HCT116 (cell line): Measurements from ENCODE around the gene HOMER3. TPM values are rescaled to one million over a fixed set of nuclear protein-coding genes. Genes with fewer than 3 reads are reported as not detected.

Experiments
- ATAC-seq: fragments of 200-7000 bp; cut with Tn5 transposase; 2 replicates; pipeline ENCODE4 v1.9.1; 2020; ENCODE audit warnings: mild to moderate bottlenecking, moderate library complexity
- BruUV-seq: library from RNA; stranded (reverse); fragments of 400-500 nt; replicated peaks from 2 replicates; lab custom pipeline; 2021; lab: Mats Ljungman, UMichigan
- CTCF ChIA-PET: fragments of 300-600 bp; sonication (Branson Sonifier 250); formaldehyde crosslinking; loops from one replicate; lab custom pipeline; 2021; ENCODE audit warnings: antibody characterized with exemption; lab: Charles Lee
- POLR2A ChIA-PET: fragments of 300-600, 350-600 bp; sonication (Branson Sonifier 250); formaldehyde crosslinking; loops from one replicate; lab custom pipeline; 2021; ENCODE audit warnings: antibody characterized with exemption; lab: Charles Lee
- RAD21 ChIA-PET, 2 experiments: fragments of 300-600 bp; sonication (Branson Sonifier 250); formaldehyde crosslinking; loops; one replicate each; lab custom pipeline; 2023; ENCODE audit warnings: low total read pairs in 2 of 2; ENCODE audit not compliant: uncharacterized antibody in 2 of 2, unreplicated experiment in 2 of 2, low non-redundant PET in 1 of 2; lab: Charles Lee
- DNase-seq: peaks from one replicate; pipeline ENCODE4 v3.0.0-alpha.2; 2010; ENCODE audit warnings: low read depth, low spot score
- H2AFZ ChIP-seq: fragments of 200-600 bp; shearing (Covaris generic), sonication (generic); 2 replicates; pipeline ENCODE4 v1.6.1; 2017; ENCODE audit warnings: low read depth, mixed run types, mixed read lengths, antibody characterized with exemption, low read length; ENCODE audit not compliant: poor library complexity, severe bottlenecking
- H3K27ac ChIP-seq: 2 replicates; pipeline ENCODE4 v1.5.1; 2012; ENCODE audit warnings: low read depth, low read length
- H3K27me3 ChIP-seq: fragments of 200-600 bp; sonication (generic); 2 replicates; pipeline ENCODE4 v1.6.1; 2016; ENCODE audit warnings: mixed run types, low read length, mixed read lengths; ENCODE audit not compliant: insufficient read depth
- H3K36me3 ChIP-seq, 2 experiments: fragments of 200-500 bp in 1 of 2; fragments of 200-600 bp in 1 of 2; sonication (Bioruptor generic) in 1 of 2; sonication (generic) in 1 of 2; 2 replicates each; pipeline versions ENCODE4 v1.5.1 to v1.6.1; 2014 to 2016; ENCODE audit warnings: low read length in 2 of 2, inconsistent platforms in 1 of 2, mixed read lengths in 1 of 2, mixed run types in 1 of 2; ENCODE audit not compliant: insufficient read depth in 2 of 2, control insufficient read depth in 1 of 2
- H3K4me1 ChIP-seq, 2 experiments: fragments of 200-600 bp in 1 of 2; sonication (generic) in 1 of 2; 2 replicates each; pipeline versions ENCODE4 v1.5.1 to v1.6.1; 2012 to 2017; ENCODE audit warnings: low read length in 2 of 2, inconsistent platforms in 1 of 2, mild to moderate bottlenecking in 1 of 2, mixed read lengths in 1 of 2, mixed run types in 1 of 2, moderate library complexity in 1 of 2; ENCODE audit not compliant: insufficient read depth in 2 of 2, control insufficient read depth in 1 of 2
- H3K4me2 ChIP-seq: fragments of 200-600 bp; sonication (generic); 2 replicates; pipeline ENCODE4 v1.6.1; 2017; ENCODE audit warnings: mixed run types, low read length, mixed read lengths
- H3K4me3 ChIP-seq, 2 experiments: fragments of 200-600 bp in 1 of 2; sonication (generic) in 1 of 2; replicated peaks in 1 of 2; 2 replicates each; pipeline ENCODE4 v1.5.1; 2011 to 2016; ENCODE audit warnings: low read length in 2 of 2, control low read depth in 1 of 2, low read depth in 1 of 2, mild to moderate bottlenecking in 1 of 2, mixed read lengths in 1 of 2, mixed run types in 1 of 2
- H3K79me2 ChIP-seq: fragments of 200-600 bp; sonication (generic); 2 replicates; pipeline ENCODE4 v1.6.1; 2017; ENCODE audit warnings: mild to moderate bottlenecking, mixed run types, low read length, moderate library complexity, mixed read lengths; ENCODE audit not compliant: insufficient read depth
- H3K9ac ChIP-seq: fragments of 200-600 bp; sonication (generic); 2 replicates; pipeline ENCODE4 v1.6.1; 2016; ENCODE audit warnings: low read length, mixed read lengths
- H3K9me2 ChIP-seq: fragments of 200-600 bp; sonication (generic), shearing (Covaris generic); 2 replicates; pipeline ENCODE4 v1.6.1; 2017; ENCODE audit warnings: mixed run types, mild to moderate bottlenecking, moderate library complexity; ENCODE audit not compliant: insufficient read depth
- H3K9me3 ChIP-seq, 2 experiments: fragments of 200-500 bp in 1 of 2; fragments of 200-600 bp in 1 of 2; sonication (Bioruptor generic) in 1 of 2; sonication (generic) in 1 of 2; 2 replicates each; pipeline ENCODE4 v1.6.1; 2014 to 2017; ENCODE audit warnings: low read length in 2 of 2, mixed read lengths in 2 of 2, inconsistent platforms in 1 of 2, low read depth in 1 of 2, mild to moderate bottlenecking in 1 of 2, mixed run types in 1 of 2, moderate library complexity in 1 of 2; ENCODE audit not compliant: control insufficient read depth in 1 of 2, insufficient read depth in 1 of 2
- H4K20me1 ChIP-seq: fragments of 200-600 bp; sonication (generic), shearing (Covaris generic); 2 replicates; pipeline ENCODE4 v1.6.1; 2017; ENCODE audit warnings: mixed run types, mild to moderate bottlenecking, moderate library complexity; ENCODE audit not compliant: insufficient read depth
- CEBPB ChIP-seq: IDR thresholded peaks from 2 replicates; pipeline ENCODE4 v1.6.1; 2012; ENCODE audit warnings: low read depth
- EGR1 ChIP-seq: IDR thresholded peaks from 2 replicates; pipeline ENCODE4 v1.6.1; 2012; ENCODE audit warnings: low read depth
- ELF1 ChIP-seq: IDR thresholded peaks from 2 replicates; pipeline ENCODE4 v1.6.1; 2012; ENCODE audit warnings: low read depth, borderline replicate concordance
- EZH2phosphoT487 ChIP-seq: fragments of 200-600 bp; IDR thresholded peaks from 2 replicates; pipeline ENCODE4 v1.6.1; 2018; ENCODE audit warnings: antibody characterized with exemption, borderline replicate concordance
- FOSL1 ChIP-seq: IDR thresholded peaks from 2 replicates; pipeline ENCODE4 v1.6.1; 2012; ENCODE audit warnings: low read depth
- POLR2A ChIP-seq: IDR thresholded peaks from 2 replicates; pipeline ENCODE4 v1.7.0; 2011; ENCODE audit warnings: borderline replicate concordance; ENCODE audit not compliant: insufficient read depth, insufficient read length; ENCODE audit errors: extremely low read depth
- POLR2AphosphoS5 ChIP-seq: IDR thresholded peaks from 2 replicates; pipeline ENCODE4 v1.6.1; 2011; ENCODE audit warnings: mild to moderate bottlenecking, low read depth, low read length, moderate library complexity
- RAD21 ChIP-seq: IDR thresholded peaks from 2 replicates; pipeline ENCODE4 v1.6.1; 2012; ENCODE audit warnings: low read depth, mild to moderate bottlenecking
- REST ChIP-seq: IDR thresholded peaks from 2 replicates; pipeline ENCODE4 v1.6.1; 2012; ENCODE audit warnings: low read depth
- SIN3A ChIP-seq: IDR thresholded peaks from 2 replicates; pipeline ENCODE4 v1.6.1; 2012; ENCODE audit warnings: low read depth
- SP1 ChIP-seq: IDR thresholded peaks from 2 replicates; pipeline ENCODE4 v1.6.1; 2012; ENCODE audit warnings: low read depth
- SRF ChIP-seq: IDR thresholded peaks from 2 replicates; pipeline ENCODE4 v1.6.1; 2012; ENCODE audit warnings: low read depth
- YY1 ChIP-seq: IDR thresholded peaks from 2 replicates; pipeline ENCODE4 v1.6.1; 2011; ENCODE audit warnings: low read length, low read depth, moderate library complexity, mild to moderate bottlenecking; ENCODE audit not compliant: insufficient replicate concordance; ENCODE audit errors: extremely low read depth
- ZFX ChIP-seq: fragments of 450-650 bp; IDR thresholded peaks from 2 replicates; pipeline ENCODE4 v1.6.1; 2017
- ZNF274 ChIP-seq: fragments of 200-500 bp; sonication (Bioruptor generic); IDR thresholded peaks from 2 replicates; pipeline ENCODE4 v1.6.1; 2014; ENCODE audit warnings: mild to moderate bottlenecking, low read depth, low read length, inconsistent platforms
- intact Hi-C: fragments of 100-400 bp; cut with micrococcal nuclease; formaldehyde crosslinking; loops from 2 replicates; pipeline ENCODE4 v1.10.0; 2022
- total RNA-seq: library from RNA; stranded (reverse); gene quantifications from one replicate; pipeline ENCODE4 v1.2.1, GENCODE V29; 2021; ENCODE audit not compliant: unreplicated experiment
- TF ChIP-seq, protein P1 (sequence below), 3 experiments: fragments of 200-600 bp in 1 of 3; sonication (generic) in 1 of 3; IDR thresholded peaks in 2 of 3; conservative IDR thresholded peaks in 1 of 3; 2 replicates each; pipeline ENCODE4 v1.5.1; 2012 to 2017; ENCODE audit warnings: low read depth in 2 of 3, low read length in 2 of 3, antibody characterized with exemption in 1 of 3, borderline replicate concordance in 1 of 3, control low read depth in 1 of 3, mild to moderate bottlenecking in 1 of 3, mixed read lengths in 1 of 3, mixed run types in 1 of 3, moderate library complexity in 1 of 3; ENCODE audit not compliant: insufficient read depth in 1 of 3
- TF ChIP-seq, protein P2 (sequence below): IDR thresholded peaks from 2 replicates; pipeline ENCODE4 v1.6.1; 2012
- TF ChIP-seq, protein P3 (sequence below): IDR thresholded peaks from 2 replicates; pipeline ENCODE4 v1.6.1; 2012
- TF ChIP-seq, protein P4 (sequence below): IDR thresholded peaks from 2 replicates; pipeline ENCODE4 v1.6.1; 2011; ENCODE audit warnings: mild to moderate bottlenecking, low read length, moderate library complexity; ENCODE audit not compliant: insufficient replicate concordance; ENCODE audit errors: extremely low read depth

Gene HOMER3
- total RNA-seq, 1 experiment from 2014 or later: 45.2 TPM

DNA sequence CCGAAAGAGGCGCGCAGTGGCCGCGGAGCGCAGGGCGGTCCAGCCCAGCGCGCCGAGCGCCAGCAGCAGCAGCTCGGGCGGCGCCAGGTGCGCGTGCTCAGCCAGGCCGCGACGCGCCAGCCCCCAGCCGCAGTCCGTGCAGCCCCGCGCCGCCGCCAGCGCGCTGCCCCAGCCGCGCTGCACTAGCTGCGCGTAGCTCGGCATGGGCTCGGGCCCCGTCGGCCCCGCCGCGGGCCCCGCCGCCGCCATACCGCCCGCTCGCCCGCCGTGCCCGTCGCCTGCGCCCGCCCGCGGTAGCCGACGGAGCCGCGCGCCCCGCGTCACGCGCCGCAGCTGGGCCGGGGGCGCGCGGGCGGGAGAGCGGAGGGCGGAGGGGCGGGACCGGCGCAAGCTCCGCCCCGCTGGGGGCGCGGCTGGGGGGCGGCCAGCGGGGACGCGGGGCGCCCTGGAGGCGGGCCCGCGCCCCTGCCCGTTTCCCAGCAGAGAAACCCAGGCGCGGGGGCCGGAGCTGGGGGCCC is 45.1 kb downstream of the HOMER3 start, which contains the start of gene CERS1:
TSS of gene CERS1 (minus strand) at position 335 of the 518 bp plus-strand sequence. CDS start at position 249, 86 bp downstream.
- Histone ChIP-seq H3K9ac (peak within 1 kb of the TSS; percentile 50), H3K27ac (peak within 1 kb of the TSS; percentile 40; the same call in 1 of the 2 replicates), H3K4me2 (peak within 1 kb of the TSS; percentile 74), H3K27me3 (no peaks in the 10 kb centered on the region), H3K4me1 (peaks cover 0 to 4% of the 10 kb centered on the region in 2 experiments; a peak in 2 of 4 replicates), H4K20me1 (no peaks in the 10 kb centered on the region), H3K4me3 (peak within 1 kb of the TSS; percentile 35 to 56), H3K36me3 (peaks cover 0 to 3% of the 10 kb centered on the region in 2 experiments; a peak in 1 of 4 replicates), H3K79me2 (no peaks in the 10 kb centered on the region), H2AFZ (no peak within 1 kb of the TSS), H3K9me2 (no peaks in the 10 kb centered on the region), H3K9me3 (no peaks in the 10 kb centered on the region)
- DNase-seq: no peak
- no peak for TF ChIP-seq POLR2A
- TF ChIP-seq EZH2phosphoT487: no peak
- TF ChIP-seq YY1: no peak
- TF ChIP-seq, protein P1, sequence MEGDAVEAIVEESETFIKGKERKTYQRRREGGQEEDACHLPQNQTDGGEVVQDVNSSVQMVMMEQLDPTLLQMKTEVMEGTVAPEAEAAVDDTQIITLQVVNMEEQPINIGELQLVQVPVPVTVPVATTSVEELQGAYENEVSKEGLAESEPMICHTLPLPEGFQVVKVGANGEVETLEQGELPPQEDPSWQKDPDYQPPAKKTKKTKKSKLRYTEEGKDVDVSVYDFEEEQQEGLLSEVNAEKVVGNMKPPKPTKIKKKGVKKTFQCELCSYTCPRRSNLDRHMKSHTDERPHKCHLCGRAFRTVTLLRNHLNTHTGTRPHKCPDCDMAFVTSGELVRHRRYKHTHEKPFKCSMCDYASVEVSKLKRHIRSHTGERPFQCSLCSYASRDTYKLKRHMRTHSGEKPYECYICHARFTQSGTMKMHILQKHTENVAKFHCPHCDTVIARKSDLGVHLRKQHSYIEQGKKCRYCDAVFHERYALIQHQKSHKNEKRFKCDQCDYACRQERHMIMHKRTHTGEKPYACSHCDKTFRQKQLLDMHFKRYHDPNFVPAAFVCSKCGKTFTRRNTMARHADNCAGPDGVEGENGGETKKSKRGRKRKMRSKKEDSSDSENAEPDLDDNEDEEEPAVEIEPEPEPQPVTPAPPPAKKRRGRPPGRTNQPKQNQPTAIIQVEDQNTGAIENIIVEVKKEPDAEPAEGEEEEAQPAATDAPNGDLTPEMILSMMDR (IDR thresholded peaks at IDR 0.05 in 2 of 3, conservative IDR thresholded peaks at IDR 0.05 in 1 of 3; ENCODE audit: borderline replicate concordance in 1 of 3, insufficient read depth in 1 of 3, low read depth in 2 of 3, low read length in 2 of 3): no peak
- TF ChIP-seq, protein P2, sequence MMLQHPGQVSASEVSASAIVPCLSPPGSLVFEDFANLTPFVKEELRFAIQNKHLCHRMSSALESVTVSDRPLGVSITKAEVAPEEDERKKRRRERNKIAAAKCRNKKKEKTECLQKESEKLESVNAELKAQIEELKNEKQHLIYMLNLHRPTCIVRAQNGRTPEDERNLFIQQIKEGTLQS: no peak
- TF ChIP-seq EGR1: no peak
- TF ChIP-seq ZFX: no peak
- TF ChIP-seq ELF1: no peak
- TF ChIP-seq ZNF274: no peak
- TF ChIP-seq SRF: no peak
- no peak for TF ChIP-seq REST
- no peak for TF ChIP-seq RAD21
- TF ChIP-seq FOSL1: no peak
- TF ChIP-seq CEBPB: no peak
- TF ChIP-seq POLR2AphosphoS5: no peak
- TF ChIP-seq SP1: no peak
- TF ChIP-seq, protein P3, sequence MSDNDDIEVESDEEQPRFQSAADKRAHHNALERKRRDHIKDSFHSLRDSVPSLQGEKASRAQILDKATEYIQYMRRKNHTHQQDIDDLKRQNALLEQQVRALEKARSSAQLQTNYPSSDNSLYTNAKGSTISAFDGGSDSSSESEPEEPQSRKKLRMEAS: no peak
- TF ChIP-seq SIN3A: no peak
- TF ChIP-seq, protein P4, sequence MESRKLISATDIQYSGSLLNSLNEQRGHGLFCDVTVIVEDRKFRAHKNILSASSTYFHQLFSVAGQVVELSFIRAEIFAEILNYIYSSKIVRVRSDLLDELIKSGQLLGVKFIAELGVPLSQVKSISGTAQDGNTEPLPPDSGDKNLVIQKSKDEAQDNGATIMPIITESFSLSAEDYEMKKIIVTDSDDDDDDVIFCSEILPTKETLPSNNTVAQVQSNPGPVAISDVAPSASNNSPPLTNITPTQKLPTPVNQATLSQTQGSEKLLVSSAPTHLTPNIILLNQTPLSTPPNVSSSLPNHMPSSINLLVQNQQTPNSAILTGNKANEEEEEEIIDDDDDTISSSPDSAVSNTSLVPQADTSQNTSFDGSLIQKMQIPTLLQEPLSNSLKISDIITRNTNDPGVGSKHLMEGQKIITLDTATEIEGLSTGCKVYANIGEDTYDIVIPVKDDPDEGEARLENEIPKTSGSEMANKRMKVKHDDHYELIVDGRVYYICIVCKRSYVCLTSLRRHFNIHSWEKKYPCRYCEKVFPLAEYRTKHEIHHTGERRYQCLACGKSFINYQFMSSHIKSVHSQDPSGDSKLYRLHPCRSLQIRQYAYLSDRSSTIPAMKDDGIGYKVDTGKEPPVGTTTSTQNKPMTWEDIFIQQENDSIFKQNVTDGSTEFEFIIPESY: no peak
- ChIA-PET RAD21 (no interaction called here), POLR2A (no interaction called here), CTCF (no interaction called here)
- intact Hi-C loops: loop anchor here (1.0 kb wide), 1 partner anchor 90 kb away; no protein-coding TSS in a partner anchor
- peak; percentile 19; the same call in 1 of the 2 replicates for ATAC-seq
- BruUV-seq: no TSS peak
